ENCODE results near the gene NUP42. TPM values are rescaled to one million over a fixed set of nuclear protein-coding genes. Genes with fewer than 3 reads are reported as not detected.

The NUP42 gene
- total RNA-seq, 3 donors from 2014 or later = 29.4 to 46.4 (median 34.1) TPM

- H3K27ac ChIP-seq = no peak overlapping the region
- no peaks in the 10 kb centered on the region for H3K36me3 ChIP-seq
- no peaks in the 10 kb centered on the region for H3K27me3 ChIP-seq
- H3K4me3 ChIP-seq = no peak overlapping the region
- no peaks in the 10 kb centered on the region for H3K4me1 ChIP-seq
- DNase-seq (ENCODE audit: low spot score in 2 of 2) = no peak
- intact Hi-C loops (cut with DNase I; ENCODE audit: low total_unique reads) = no loop called here
- no peak for TF ChIP-seq CTCF (IDR thresholded peaks at IDR 0.05)
- no peak for TF ChIP-seq POLR2AphosphoS5 (IDR thresholded peaks at IDR 0.05)
- TF ChIP-seq POLR2A (IDR thresholded peaks at IDR 0.05) = no peak
- H3K9me3 ChIP-seq = no peaks in the 10 kb centered on the region
These were observed 31.0 kb downstream of the NUP42 start for GRCh38 chr7:23212841-23213240.

- no peaks in the 10 kb centered on the region for H3K36me3 ChIP-seq
- H3K27ac ChIP-seq = no peak overlapping the region
- intact Hi-C loops (cut with DNase I; ENCODE audit: low total_unique reads) = no loop called here
- TF ChIP-seq POLR2AphosphoS5 (IDR thresholded peaks at IDR 0.05) (no peak), POLR2A (IDR thresholded peaks at IDR 0.05) (no peak), CTCF (IDR thresholded peaks at IDR 0.05) (no peak)
- no peak for DNase-seq (ENCODE audit: low spot score in 2 of 2)
- H3K4me1 ChIP-seq = no peaks in the 10 kb centered on the region
- H3K9me3 ChIP-seq = no peaks in the 10 kb centered on the region
- H3K4me3 ChIP-seq = no peak overlapping the region
- H3K27me3 ChIP-seq = no peaks in the 10 kb centered on the region
These were observed 31.9 kb downstream of the NUP42 start for GRCh38 chr7:23213755-23214154.

GRCh38 chr7:23214423-23214822 is 32.6 kb downstream of the NUP42 start:
- intact Hi-C loops (cut with DNase I; ENCODE audit: low total_unique reads) = no loop called here

GRCh38 chr7:23214938-23215337 is 33.1 kb downstream of the NUP42 start:
- Histone ChIP-seq H3K27me3 (no peaks in the 10 kb centered on the region), H3K4me1 (no peaks in the 10 kb centered on the region), H3K36me3 (no peaks in the 10 kb centered on the region), H3K4me3 (no peak overlapping the region), H3K27ac (no peak overlapping the region), H3K9me3 (no peaks in the 10 kb centered on the region)
- no peak for DNase-seq (ENCODE audit: low spot score in 2 of 2)
- TF ChIP-seq POLR2AphosphoS5 (IDR thresholded peaks at IDR 0.05) (no peak), POLR2A (IDR thresholded peaks at IDR 0.05) (no peak), CTCF (IDR thresholded peaks at IDR 0.05) (no peak)
- intact Hi-C loops (cut with DNase I; ENCODE audit: low total_unique reads) = no loop called here

More at GRCh38 chr7:23214423-23214822, 32.6 kb downstream of the NUP42 start:
- no peak overlapping the region for H3K27ac ChIP-seq
- no peak for DNase-seq (ENCODE audit: low spot score in 2 of 2)
- no peak for TF ChIP-seq CTCF (IDR thresholded peaks at IDR 0.05)
- TF ChIP-seq POLR2AphosphoS5 (IDR thresholded peaks at IDR 0.05) = no peak
- TF ChIP-seq POLR2A (IDR thresholded peaks at IDR 0.05) = no peak
- no peaks in the 10 kb centered on the region for H3K9me3 ChIP-seq
- no peaks in the 10 kb centered on the region for H3K27me3 ChIP-seq
- no peak overlapping the region for H3K4me3 ChIP-seq
- H3K36me3 ChIP-seq = no peaks in the 10 kb centered on the region
- no peaks in the 10 kb centered on the region for H3K4me1 ChIP-seq

GRCh38 chr7:23216021-23216420 is 34.2 kb downstream of the NUP42 start:
- Histone ChIP-seq H3K27ac (no peak overlapping the region), H3K4me1 (no peaks in the 10 kb centered on the region), H3K27me3 (no peaks in the 10 kb centered on the region), H3K4me3 (no peak overlapping the region), H3K36me3 (no peaks in the 10 kb centered on the region), H3K9me3 (no peaks in the 10 kb centered on the region)
- intact Hi-C loops (cut with DNase I; ENCODE audit: low total_unique reads) = no loop called here
- no peak for DNase-seq (ENCODE audit: low spot score in 2 of 2)
- TF ChIP-seq CTCF (IDR thresholded peaks at IDR 0.05) (no peak), POLR2A (IDR thresholded peaks at IDR 0.05) (no peak), POLR2AphosphoS5 (IDR thresholded peaks at IDR 0.05) (no peak)

All from breast epithelium (tissue), 4 donors.